ENCODE results near the gene SSTR5.
"Not testable (repeated sequence)": the region's sequence is repeated elsewhere in the genome, so short reads cannot be mapped to it uniquely, and the experiment has no call there.

The SSTR5 gene

DNA sequence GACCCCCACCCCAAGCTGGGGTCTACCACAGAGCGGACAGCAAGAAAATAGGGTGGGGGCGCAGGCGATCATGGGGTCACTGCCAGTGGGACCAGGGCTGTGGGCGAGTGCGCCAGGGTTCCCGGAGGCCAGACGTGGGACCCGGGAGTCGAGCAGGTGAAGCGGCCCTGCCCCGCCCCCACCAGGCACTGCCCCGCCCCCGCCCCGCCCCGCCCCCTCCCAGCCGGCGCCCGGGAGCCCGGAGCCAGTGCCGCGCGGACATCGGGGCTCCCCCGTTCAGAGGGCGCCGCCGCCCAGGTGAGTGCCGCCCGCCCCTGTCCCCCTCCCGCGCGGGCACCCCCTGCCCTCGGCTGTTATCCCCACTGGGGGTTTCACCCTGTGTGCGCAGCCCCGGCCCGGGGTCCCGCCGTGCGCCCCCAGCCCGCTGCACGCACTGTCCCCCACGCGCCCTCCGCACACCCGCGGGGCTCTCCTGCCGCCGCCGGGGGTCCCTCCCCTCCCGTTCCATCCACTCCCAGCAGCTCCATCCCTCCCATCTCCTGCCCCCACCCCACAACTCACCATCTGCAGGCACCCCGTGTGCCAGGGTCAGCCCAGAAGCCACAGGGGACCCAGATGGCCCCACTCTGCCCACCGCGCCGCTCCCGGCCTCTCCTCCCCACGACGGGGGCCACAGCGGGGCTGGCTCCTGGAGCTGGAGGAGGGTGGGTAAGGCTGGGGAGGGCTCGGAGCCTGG is at the start of gene SSTR5:
Gene SSTR5, plus strand, starts transcription at position 222 of the 736 bp plus-strand sequence. CDS start 6,122 bp downstream, outside the sequence.
- DNase-seq = no peak

DNA sequence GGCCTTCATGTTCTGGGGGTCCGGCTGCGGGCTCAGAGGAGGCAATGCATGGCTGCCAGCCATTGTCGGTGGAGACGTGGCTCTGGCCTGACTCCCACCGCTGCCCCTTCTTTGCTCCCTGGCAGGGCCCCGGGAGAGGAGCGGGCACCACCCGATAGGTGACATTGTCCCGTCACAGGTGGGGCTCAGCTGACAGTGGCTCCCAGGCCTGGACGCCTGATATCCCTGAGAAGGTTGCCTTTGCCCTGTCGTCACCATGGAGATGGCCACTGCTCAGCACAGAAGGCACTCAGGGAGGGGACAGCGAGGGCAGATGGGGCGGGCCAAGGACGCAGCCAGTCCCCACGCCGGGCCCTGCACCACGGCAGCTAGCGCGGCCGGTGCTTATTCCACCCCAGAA is 48.4 kb upstream of the SSTR5 start:
- DNase-seq = no peak

DNA sequence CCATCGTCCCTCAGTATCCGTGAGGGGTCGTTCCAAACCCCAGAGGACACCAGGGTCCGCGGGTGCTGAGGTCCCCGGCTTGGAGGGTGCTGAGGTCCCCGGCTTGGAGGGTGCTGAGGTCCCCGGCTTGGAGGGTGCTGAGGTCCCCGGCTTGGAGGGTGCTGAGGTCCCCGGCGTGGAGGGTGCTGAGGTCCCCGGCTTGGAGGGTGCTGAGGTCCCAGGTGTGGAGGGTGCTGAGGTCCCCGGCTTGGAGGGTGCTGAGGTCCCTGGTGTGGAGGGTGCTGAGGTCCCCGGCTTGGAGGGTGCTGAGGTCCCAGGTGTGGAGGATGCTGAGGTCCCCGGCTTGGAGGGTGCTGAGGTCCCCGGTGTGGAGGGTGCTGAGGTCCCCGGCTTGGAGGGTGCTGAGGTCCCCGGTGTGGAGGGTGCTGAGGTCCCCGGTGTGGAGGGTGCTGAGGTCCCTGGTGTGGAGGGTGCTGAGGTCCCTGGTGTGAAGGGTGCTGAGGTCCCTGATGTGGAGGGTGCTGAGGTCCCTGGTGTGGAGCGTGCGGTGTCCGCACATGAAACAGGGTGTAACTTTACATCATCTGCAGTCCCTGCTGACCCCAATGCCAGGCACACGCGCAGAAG is 47.3 kb upstream of the SSTR5 start:
- DNase-seq = not testable (repeated sequence)

DNA sequence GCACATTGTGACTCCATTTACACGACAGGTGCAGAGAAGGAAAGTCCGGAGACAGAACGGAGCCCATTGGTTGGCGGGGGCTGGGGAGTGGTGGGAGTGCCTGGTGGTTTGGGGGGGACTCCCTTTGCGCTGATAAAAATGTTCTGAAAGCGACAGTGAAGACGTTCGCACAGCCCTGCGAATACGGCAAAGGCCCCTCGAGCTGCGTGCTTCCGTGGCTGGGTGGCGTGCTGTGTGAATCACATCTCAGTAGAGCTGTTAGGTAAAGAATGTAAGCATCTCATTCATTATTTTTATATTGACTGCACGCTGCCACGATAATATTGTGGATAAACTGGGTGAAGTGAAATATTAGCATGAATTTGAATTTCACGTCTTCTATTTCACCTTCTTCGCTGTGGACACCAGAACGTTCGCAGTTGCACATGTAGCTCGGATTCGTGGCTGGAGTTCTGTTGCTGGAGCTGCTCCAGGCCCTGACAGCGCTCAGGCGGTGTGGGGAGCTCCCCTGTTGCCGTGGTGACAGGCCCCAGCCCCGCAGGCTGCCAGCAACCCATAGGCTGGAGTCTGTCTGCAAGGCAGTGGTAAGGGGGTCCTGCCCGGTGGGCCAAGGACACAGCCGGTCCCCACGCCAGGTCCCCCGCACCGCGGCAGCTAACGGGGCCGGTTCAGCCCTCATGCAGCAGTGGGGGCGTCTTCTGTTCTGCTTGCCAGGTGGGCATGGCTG is 46.3 kb upstream of the SSTR5 start:
- no peak for DNase-seq

DNA sequence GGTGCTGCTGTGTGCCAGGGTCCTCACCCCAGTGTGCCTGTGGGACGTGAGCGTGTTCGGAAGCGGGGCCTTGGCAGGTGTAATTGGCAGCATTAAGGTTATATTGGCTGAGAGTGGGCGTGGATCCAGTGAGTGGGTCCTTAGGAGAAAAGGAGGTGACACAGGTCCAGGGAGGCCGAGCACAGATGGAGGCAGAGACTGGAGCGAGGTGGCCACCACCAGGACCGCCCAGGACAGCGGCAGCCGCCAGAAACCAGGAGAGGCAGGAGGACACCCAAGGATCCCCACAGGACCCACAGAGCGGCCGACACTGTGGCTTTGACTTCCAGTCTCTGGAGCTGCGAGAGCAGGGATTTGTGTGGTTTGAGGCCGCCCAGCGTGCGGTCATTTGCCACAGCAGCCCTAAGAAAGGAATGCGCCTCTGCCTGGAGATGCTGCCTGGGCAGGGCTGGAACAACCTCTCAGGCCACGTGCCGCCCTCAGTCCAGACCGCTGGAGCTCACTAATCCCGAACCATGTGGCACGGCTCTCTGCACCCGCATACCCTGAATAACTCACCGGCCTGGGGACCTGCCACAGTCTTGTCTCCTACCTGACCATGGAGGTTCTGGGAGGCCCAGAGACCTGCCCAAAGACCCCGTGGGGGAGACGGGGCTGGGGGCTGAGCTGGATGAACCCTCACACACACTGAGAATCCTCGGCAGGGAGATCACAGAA is 45.6 kb upstream of the SSTR5 start:
- DNase-seq = no peak

DNA sequence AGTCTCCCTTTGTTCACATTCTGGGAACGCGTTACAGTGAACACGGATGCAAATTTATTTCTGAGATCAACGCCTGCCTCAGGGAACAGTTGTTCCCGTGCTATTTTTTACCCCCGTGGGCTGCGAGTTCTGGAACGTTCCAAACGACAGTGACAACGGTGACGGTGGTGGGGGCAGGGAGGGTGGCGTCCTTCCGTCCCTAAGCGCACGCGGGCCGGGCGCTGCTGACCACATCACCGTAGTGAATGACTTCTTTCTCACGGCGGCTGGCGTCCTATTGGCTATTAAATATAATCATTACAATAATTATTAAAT is 45.1 kb upstream of the SSTR5 start:
- no peak for DNase-seq

DNA sequence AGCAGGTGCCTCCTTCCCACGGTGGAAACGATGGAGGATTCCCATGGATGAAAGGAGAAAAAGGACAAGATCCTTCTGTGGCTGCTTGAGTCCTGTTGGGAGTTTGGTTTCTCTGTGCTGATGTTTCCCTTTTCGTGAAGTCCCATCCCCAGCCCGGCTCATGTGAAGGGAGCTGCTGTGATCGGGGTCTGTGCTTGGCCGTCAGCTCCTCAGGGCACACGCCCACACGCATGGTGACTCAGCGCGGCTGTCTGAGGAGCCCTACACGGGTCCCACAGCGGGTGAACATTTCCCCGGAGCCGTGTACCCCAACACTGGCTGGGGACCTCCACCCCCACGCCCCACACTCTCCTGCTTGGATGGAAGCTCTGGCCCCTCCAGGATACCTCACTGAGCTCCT is 44.5 kb upstream of the SSTR5 start:
- no peak for DNase-seq

DNA sequence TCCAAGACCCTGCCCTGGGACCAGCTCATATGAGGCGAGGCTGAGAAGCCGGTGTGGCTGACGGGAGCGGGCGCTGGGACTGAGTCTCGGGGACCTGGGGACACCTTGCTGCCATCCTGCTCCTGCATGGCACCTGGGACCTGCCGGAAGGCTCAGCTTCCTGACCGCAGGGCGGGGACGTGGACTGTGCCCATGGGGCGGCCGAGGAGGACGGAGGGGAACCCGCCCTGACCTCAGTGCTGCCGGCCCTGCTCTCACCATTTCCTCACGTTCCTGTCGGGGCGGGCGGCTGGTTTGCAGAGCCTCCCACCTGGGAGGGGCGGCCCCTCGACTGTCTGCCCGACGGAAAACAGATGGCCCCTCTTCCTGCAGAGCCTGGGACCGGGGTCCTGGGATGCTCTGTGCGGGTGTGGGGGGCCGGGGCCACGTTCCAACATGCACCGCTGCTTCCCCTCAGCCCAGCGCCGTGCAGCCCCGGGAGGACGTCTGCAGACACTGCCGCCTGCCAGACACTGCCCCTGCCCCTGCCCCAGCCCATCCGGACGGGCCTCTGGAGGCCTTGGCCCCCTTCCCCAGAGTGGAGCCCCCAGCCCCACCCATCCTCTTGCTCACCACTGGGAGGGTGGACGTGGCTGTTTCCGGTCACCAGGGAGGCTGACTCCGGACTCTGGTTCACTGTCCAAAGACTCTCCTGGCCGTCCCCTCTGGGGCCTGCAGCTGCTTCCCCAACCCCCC is 43.9 kb upstream of the SSTR5 start:
- no peak for DNase-seq

DNA sequence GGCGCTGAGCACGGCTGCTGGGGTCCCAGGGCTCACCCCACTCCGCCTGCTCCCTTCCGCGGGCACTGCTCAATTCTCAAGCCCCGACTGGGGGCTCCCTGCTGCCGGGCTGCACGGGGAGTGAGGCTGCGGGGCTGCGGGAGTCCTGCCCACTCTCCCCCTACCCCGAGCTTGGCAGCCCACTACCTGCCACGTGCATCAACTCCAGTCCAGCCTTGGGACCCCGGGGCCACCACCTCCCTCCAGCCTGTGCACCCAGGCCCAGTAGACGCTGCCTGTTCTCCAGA is 43.3 kb upstream of the SSTR5 start:
- DNase-seq = no peak

DNA sequence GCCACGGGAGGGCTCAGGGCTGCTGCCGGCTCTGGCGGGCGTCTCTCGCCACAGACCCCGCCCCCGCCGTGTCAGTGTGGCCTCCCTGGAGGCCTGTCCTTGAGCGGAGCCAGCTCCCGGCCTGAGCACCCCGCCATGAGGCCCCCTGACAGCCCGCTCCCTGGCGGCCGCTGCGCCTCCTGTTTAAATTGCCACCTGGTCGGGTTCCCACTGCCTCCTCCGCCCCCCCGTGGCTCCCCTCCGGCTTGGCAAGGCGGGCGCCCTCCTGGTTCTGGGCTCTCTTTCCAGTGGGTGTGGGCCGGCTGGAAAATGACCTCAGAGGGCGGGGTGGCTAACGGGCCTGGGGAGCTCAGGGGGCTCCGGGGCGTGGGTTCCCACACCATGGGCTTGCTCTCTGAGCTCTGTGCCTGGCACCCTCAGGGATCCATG is 42.1 kb upstream of the SSTR5 start:
- DNase-seq = no peak

DNA sequence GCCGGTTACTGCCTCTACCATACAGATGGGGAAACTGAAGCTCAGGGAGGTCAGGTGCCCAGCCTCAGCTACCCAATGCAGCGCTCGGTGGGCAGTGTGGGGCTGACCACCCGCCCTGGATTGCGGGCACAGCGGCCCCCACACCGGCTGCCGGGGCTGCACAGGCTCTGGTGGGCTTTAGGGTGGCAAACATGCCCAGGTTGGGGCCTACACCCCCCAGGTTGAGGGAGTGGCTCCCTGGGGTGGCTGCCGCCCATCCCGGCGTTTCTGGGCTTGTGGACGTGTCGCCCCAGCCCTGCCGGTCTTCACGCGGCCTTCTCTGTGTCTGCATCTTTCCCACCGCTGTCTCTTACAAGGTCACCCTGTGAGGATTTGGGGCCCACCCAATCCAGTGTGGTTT is 40.9 kb upstream of the SSTR5 start:
- DNase-seq = no peak

DNA sequence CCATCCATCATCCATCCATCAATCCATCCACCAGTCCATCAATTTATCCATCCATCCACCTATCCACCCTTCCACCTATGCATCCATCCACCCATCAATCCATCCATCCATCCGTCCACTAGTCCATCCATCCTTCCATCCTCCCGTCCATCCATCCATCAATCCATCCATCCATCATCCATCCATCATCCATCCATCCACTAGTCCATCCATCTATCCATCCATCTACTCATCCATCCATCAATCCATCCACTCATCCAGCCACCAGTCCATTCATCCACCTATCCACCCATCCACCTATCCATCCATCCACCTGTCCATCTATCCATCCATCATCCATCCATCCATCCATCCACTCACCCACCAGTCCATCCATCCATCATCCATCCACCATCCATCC is 39.9 kb upstream of the SSTR5 start:
- no peak for DNase-seq

DNA sequence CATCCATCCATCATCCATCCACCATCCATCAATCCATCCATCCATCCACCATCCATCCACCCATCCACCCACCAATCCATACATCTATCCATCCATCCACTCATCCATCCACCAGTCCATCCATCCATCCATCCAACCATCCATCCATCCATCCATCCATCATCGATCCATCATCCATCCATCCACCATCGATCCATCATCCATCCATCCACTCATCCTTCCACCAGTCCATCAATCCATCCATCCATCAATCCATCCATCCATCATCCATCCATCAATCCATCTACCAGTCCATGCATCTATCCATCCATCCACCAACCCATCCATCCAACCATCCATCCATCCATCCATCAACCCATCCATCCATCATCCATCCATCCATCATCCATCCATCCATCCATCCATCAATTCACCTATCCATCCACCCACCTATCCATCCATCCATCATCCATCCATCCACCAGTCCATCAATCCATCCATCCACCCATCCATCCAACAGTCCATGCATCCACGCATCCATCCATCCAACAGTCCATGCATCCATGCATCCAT is 39.3 kb upstream of the SSTR5 start:
- no peak for DNase-seq

DNA sequence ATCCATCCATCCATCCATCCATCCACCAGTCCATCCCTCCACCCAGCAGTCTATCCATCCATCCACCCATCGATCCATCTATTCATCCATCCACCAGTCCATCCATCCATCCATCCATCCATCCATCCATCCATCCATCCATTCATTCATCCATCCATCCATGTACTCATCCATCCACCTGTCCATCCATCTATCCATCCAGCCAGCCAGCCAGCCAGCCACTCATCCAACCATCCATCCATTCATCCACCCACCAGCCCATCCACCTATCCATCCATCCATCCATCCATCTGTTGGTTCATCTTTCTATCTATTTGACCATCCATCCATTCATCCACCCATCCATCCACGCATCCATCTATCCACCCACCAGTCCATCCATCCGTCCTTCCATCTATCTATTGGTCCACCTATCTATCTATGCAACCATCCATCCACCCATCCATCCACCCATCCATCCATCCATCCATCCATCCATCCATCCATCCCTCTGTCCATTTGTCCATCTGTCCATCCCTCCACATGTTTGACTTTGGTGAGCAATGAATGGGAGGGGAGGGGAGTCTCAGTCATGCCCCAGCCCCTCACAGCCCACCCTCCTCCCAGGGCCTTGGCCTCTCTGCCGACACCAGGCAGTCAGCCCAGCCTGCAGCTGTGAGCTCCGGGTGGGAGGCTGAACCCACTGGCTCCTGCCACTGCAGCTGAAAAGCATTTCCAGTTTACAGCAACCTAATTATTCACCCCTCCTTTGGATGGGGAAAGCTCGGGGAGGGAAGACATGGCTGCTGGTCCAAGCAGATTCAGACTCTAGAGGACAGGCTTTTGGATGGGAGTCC is 38.1 kb upstream of the SSTR5 start:
- DNase-seq = no peak

DNA sequence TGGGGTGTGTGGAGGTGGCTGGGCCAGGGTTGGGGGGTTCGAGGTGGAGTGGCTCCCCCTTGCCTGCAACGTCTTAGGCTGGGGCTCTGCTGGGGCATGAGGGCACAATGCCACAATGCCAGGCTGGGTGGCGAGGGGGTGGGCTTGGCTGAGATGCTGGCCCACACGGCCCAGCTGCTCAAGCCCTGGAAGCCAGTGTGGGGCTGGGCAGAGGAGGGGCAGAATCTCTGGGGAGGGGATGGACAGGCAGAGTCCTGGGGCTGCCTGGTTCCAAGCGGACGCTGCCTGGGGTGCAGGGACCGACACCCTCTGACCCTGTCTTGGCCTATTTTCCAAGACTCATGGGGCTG is 37.5 kb upstream of the SSTR5 start:
- no peak for DNase-seq

DNA sequence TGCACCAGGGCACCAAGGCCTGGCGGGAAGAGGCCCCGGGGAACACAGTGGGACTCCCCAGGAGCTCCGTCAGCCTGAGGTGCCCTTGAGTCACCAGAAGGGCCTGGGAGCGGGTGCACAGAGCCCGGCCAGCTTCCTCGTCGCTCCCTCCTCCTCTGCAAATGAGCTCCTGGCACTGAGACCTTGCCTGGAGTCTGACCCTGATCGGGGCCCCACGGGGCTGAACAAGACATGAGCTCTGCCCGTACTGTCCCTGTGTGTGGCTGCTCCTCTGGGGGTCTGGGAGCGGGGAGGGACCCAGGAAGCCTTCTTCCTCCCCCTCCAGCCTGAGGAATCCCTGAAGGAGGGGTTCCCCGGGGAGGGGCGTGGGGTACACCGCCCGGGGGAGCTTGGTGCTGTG is 36.4 kb upstream of the SSTR5 start:
- no peak for DNase-seq

DNA sequence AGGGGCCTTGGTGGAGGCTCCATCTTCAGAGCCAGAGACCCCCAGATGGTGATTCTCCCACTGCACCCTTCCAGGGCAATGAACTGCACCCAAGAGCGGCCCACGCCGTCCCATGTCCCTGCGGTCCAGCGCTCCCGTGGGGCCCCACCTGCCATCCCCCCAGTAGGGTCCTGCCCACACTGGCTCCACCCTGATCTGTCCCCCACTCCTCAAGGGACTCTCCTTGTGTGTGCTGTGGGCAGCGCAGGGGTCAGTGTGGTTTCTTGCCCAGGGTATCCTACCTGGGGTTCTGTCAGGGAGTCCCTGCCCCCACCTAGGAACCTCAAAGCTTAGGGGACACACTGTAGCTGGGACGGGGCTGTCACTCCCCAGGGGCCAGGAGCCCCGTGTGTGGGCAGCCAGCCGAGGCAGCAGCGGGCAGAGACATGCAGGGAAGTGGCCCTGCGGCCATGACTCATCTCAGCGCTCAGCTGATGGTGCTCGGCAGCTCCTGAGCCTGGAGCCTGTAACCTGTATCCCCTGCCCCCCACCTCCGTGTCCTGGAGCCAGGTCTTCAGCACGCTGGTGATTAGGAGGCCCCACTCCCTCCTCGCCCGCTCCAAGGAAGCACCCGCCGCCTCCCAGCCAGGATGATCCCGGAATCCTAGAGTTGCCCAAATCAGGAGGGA is 35.7 kb upstream of the SSTR5 start:
- no peak for DNase-seq

DNA sequence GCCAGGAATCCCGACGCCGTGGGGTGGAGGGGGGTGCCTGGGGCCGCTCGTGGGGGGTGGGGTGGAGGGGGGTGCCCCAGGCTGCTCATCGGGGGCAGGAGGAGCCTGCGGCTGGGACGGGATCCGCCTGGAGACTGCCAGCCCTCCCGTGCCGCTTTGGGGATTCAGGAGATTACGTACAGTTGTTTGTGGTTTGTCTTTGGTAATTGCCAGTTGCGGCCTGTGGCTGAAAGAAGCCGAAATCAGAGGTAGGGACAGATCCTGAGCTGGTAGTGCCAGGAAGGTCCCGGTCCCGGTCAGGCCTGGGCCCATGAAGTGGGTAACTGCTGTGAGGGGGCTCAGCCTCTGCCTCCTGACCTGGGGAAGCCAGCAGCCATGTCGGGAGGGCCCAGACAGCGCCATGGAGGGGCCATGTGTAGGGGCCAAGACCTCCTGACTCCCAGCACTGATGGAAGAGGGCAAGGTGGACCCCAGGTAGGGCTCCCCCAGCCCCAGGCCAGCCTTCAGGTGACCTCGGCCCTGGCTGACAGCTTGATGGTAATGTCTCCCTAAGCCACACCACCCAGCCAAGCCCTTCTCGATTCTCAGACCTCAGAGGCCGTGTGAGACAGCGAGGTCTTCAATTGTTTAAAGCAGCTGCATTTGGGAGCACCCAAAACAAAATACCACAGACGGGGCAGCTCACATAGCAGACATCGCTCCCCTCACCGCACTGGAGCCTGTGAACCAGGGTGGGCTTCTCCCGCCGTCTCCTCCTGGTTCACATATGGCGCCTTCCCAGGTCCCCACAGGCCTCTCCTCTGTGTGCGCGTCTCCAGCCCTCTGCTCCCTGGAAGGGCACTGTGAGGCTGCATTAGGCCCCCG is 34.9 kb upstream of the SSTR5 start:
- DNase-seq = no peak

DNA sequence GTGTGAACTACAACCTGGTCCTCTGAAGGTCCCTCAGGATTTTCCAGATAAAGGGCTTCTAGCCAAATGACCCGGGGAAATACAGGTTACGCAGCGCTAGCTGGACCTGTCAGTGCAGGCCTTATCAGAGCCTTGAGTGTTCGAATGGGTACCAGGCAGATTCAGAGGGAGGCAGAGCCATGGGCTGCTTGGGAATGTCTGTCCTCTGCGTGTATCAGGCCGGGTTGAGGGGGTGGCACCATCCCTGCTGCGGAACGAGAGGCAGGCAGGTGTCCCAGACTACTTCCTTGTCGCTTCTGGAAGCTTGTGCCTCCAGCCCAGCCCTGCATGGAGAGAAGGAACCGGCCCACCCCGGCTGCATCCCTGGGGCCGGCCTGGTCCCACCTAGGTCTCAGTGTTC is 33.6 kb upstream of the SSTR5 start:
- no peak for DNase-seq

DNA sequence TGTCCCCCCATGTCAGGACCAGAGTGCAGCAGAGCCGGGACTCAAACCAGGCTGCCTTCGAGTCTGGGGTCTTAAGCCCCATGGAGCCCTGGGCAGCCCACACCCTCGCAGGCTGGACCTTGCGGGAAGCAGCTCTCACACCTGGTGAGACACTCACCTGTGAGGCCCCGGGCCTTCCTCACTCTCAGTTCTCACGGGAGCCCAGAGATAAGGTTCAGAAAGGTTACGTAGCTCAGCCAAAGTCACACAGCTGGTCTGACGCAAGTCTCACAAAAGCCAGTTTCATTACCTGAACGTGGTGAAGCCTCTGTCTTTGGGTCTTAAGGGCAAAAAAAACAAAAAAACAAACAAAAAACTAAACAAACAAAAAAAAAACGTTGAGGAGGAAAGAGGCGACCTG is 32.8 kb upstream of the SSTR5 start:
- no peak for DNase-seq
